Uterus (tissue), 2 donors: ENCODE results near the gene GORASP2.

Experiments used
- POLR2A ChIP-seq, 2 donors: fragments of 450-650 bp; IDR thresholded peaks; one replicate each; pipeline ENCODE4 v1.6.1; 2016; ENCODE audit warnings: antibody characterized with exemption in 2 of 2, mild to moderate bottlenecking in 1 of 2, moderate library complexity in 1 of 2
- TF ChIP-seq, protein P1 (sequence below), 4 experiments: fragments of 200-600 bp in 2 of 4; fragments of 450-650 bp in 2 of 4; sonication (generic) in 2 of 4; IDR thresholded peaks; one replicate each; pipeline ENCODE4 v1.5.1; 2016 to 2019; ENCODE audit warnings: antibody characterized with exemption in 4 of 4, mild to moderate bottlenecking in 2 of 4, moderate library complexity in 1 of 4

- TF ChIP-seq, protein P1, sequence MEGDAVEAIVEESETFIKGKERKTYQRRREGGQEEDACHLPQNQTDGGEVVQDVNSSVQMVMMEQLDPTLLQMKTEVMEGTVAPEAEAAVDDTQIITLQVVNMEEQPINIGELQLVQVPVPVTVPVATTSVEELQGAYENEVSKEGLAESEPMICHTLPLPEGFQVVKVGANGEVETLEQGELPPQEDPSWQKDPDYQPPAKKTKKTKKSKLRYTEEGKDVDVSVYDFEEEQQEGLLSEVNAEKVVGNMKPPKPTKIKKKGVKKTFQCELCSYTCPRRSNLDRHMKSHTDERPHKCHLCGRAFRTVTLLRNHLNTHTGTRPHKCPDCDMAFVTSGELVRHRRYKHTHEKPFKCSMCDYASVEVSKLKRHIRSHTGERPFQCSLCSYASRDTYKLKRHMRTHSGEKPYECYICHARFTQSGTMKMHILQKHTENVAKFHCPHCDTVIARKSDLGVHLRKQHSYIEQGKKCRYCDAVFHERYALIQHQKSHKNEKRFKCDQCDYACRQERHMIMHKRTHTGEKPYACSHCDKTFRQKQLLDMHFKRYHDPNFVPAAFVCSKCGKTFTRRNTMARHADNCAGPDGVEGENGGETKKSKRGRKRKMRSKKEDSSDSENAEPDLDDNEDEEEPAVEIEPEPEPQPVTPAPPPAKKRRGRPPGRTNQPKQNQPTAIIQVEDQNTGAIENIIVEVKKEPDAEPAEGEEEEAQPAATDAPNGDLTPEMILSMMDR (IDR thresholded peaks at IDR 0.05), result no peak
- TF ChIP-seq POLR2A (IDR thresholded peaks at IDR 0.05), result no peak
Observed at GRCh38 chr2:170926743-170927297, 2.2 kb upstream of the GORASP2 start.
